Karpas-422 (cell line): Measurements from ENCODE around the gene IL3RA. TPM values are rescaled to one million over a fixed set of nuclear protein-coding genes. Genes with fewer than 3 reads are reported as not detected.
"Not testable (repeated sequence)": the region's sequence is repeated elsewhere in the genome, so short reads cannot be mapped to it uniquely, and the experiment has no call there.

Experiments used
- DNase-seq: peaks from one replicate; pipeline ENCODE4 v3.0.0-alpha.2; 2015
- H2AFZ ChIP-seq: fragments of 200-600 bp; sonication (generic); 2 replicates; pipeline ENCODE4 v1.6.1; 2014; ENCODE audit warnings: antibody characterized with exemption, low read length, mixed read lengths
- H3K27ac ChIP-seq: fragments of 200-600 bp; sonication (generic); 2 replicates; pipeline ENCODE4 v1.5.1; 2014; ENCODE audit warnings: mild to moderate bottlenecking, low read length, moderate library complexity
- H3K27me3 ChIP-seq: fragments of 200-600 bp; sonication (generic); 2 replicates; pipeline ENCODE4 v1.6.1; 2014; ENCODE audit warnings: low read length, mixed read lengths
- H3K36me3 ChIP-seq: fragments of 200-600 bp; sonication (generic); 2 replicates; pipeline ENCODE4 v1.6.1; 2014; ENCODE audit warnings: low read length, mixed read lengths; ENCODE audit not compliant: insufficient read depth
- H3K4me1 ChIP-seq: fragments of 200-600 bp; sonication (generic); 2 replicates; pipeline ENCODE4 v1.6.1; 2014; ENCODE audit warnings: mild to moderate bottlenecking, low read length, mixed read lengths
- H3K4me2 ChIP-seq: fragments of 200-600 bp; sonication (generic); 2 replicates; pipeline ENCODE4 v1.6.1; 2014; ENCODE audit warnings: low read length, low read depth, mild to moderate bottlenecking; ENCODE audit not compliant: poor library complexity, severe bottlenecking
- H3K4me3 ChIP-seq: fragments of 200-600 bp; sonication (generic); 2 replicates; pipeline ENCODE4 v1.5.1; 2014; ENCODE audit warnings: mild to moderate bottlenecking, antibody characterized with exemption, low read length, mixed read lengths
- H3K79me2 ChIP-seq: fragments of 200-600 bp; sonication (generic); 2 replicates; pipeline ENCODE4 v1.6.1; 2014; ENCODE audit warnings: mild to moderate bottlenecking, low read length, mixed read lengths
- H3K9ac ChIP-seq: fragments of 200-600 bp; sonication (generic); 2 replicates; pipeline ENCODE4 v1.6.0; 2014; ENCODE audit warnings: low read length
- H3K9me2 ChIP-seq: fragments of 200-600 bp; sonication (generic), shearing (Covaris generic); replicated peaks from 2 replicates; pipeline ENCODE4 v1.6.0; 2014; ENCODE audit warnings: mild to moderate bottlenecking, low read length, moderate library complexity; ENCODE audit not compliant: insufficient read depth
- H3K9me3 ChIP-seq: fragments of 300-700, 200-600 bp; sonication (generic); 2 replicates; pipeline ENCODE4 v1.6.1; 2014; ENCODE audit warnings: low read length, mixed read lengths
- H4K20me1 ChIP-seq: fragments of 200-600 bp; sonication (generic); 2 replicates; pipeline ENCODE4 v1.6.1; 2014; ENCODE audit warnings: mild to moderate bottlenecking, antibody characterized with exemption, low read length, low read depth; ENCODE audit not compliant: insufficient read depth
- total RNA-seq: library from RNA; depleted of rRNA; stranded (reverse); fragments of >200 nt; shearing (Covaris generic); gene quantifications from 2 replicates; pipeline ENCODE4 v1.2.3, GENCODE V29; 2014; ENCODE audit warnings: low replicate concordance; rRNA removed

Gene IL3RA
- not detected in 2 replicates for total RNA-seq

GRCh38 chrX:1336331-1336943 lies at the start of gene IL3RA:
TSS of gene IL3RA (plus strand) at chrX:1336785. CDS start at chrX:1341766, 4,981 bp downstream.
- peaks cover 14% of the 10 kb centered on the region for H3K36me3 ChIP-seq
- DNase-seq = no peak
- H3K9ac ChIP-seq = no peak within 1 kb of the TSS

GRCh38 chrX:1289535-1289934 lies 47.0 kb upstream of the IL3RA start:
- no peaks in the 10 kb centered on the region for H3K79me2 ChIP-seq
- no peaks in the 10 kb centered on the region for H3K36me3 ChIP-seq
- H3K9me2 ChIP-seq = no peaks in the 10 kb centered on the region
- H4K20me1 ChIP-seq = no peaks in the 10 kb centered on the region
- peaks cover 11% of the 10 kb centered on the region for H3K9me3 ChIP-seq
- H3K9ac ChIP-seq = no peak overlapping the region
- H3K4me1 ChIP-seq = no peaks in the 10 kb centered on the region
- no peak overlapping the region for H3K27ac ChIP-seq
- no peak for DNase-seq
- no peak overlapping the region for H3K4me2 ChIP-seq
- no peak overlapping the region for H2AFZ ChIP-seq
- no peaks in the 10 kb centered on the region for H3K27me3 ChIP-seq
- no peak overlapping the region for H3K4me3 ChIP-seq

More at GRCh38 chrX:1336331-1336943, at the start of gene IL3RA:
- no peak within 1 kb of the TSS for H3K4me3 ChIP-seq
- no peak within 1 kb of the TSS for H3K27ac ChIP-seq
- H3K9me2 ChIP-seq = no peaks in the 10 kb centered on the region
- peaks cover 5% of the 10 kb centered on the region; the same call in 1 of the 2 replicates for H3K9me3 ChIP-seq
- H3K79me2 ChIP-seq = no peaks in the 10 kb centered on the region
- no peaks in the 10 kb centered on the region for H3K4me1 ChIP-seq
- no peak within 1 kb of the TSS for H2AFZ ChIP-seq
- no peaks in the 10 kb centered on the region for H3K27me3 ChIP-seq
- H3K4me2 ChIP-seq = no peak within 1 kb of the TSS
- no peaks in the 10 kb centered on the region for H4K20me1 ChIP-seq

- Histone ChIP-seq H3K9me2 (no peaks in the 10 kb centered on the region), H3K36me3 (no peaks in the 10 kb centered on the region), H3K79me2 (no peaks in the 10 kb centered on the region), H3K9me3 (peaks cover 14% of the 10 kb centered on the region), H3K4me1 (no peaks in the 10 kb centered on the region), H3K9ac (no peak overlapping the region), H2AFZ (no peak overlapping the region), H3K27ac (no peak overlapping the region), H3K27me3 (no peaks in the 10 kb centered on the region), H4K20me1 (no peaks in the 10 kb centered on the region), H3K4me2 (no peak overlapping the region), H3K4me3 (no peak overlapping the region)
- DNase-seq = no peak
These were observed 45.4 kb upstream of the IL3RA start for GRCh38 chrX:1291110-1291740.

- no peak overlapping the region for H3K9ac ChIP-seq
- no peaks in the 10 kb centered on the region for H3K36me3 ChIP-seq
- H3K79me2 ChIP-seq = no peaks in the 10 kb centered on the region
- H3K27ac ChIP-seq = no peak overlapping the region
- no peaks in the 10 kb centered on the region for H3K9me2 ChIP-seq
- H3K4me3 ChIP-seq = no peak overlapping the region
- no peak overlapping the region for H2AFZ ChIP-seq
- H3K9me3 ChIP-seq = peaks cover 14% of the 10 kb centered on the region
- H3K27me3 ChIP-seq = no peaks in the 10 kb centered on the region
- H4K20me1 ChIP-seq = no peaks in the 10 kb centered on the region
- no peak overlapping the region for H3K4me2 ChIP-seq
- H3K4me1 ChIP-seq = no peaks in the 10 kb centered on the region
- DNase-seq = no peak
These were observed 43.9 kb upstream of the IL3RA start for GRCh38 chrX:1292575-1293290.

GRCh38 chrX:1294301-1295067 lies 42.1 kb upstream of the IL3RA start:
- H3K4me2 ChIP-seq = no peak overlapping the region
- DNase-seq = no peak
- no peaks in the 10 kb centered on the region for H3K79me2 ChIP-seq
- H3K9ac ChIP-seq = no peak overlapping the region
- no peaks in the 10 kb centered on the region for H4K20me1 ChIP-seq
- no peak overlapping the region for H2AFZ ChIP-seq
- no peak overlapping the region for H3K27ac ChIP-seq
- H3K27me3 ChIP-seq = no peaks in the 10 kb centered on the region
- H3K4me3 ChIP-seq = no peak overlapping the region
- H3K9me2 ChIP-seq = no peaks in the 10 kb centered on the region
- no peaks in the 10 kb centered on the region for H3K36me3 ChIP-seq
- no peaks in the 10 kb centered on the region for H3K4me1 ChIP-seq
- H3K9me3 ChIP-seq = peaks cover 14% of the 10 kb centered on the region

GRCh38 chrX:1295550-1295949 lies 41.0 kb upstream of the IL3RA start:
- H3K27ac ChIP-seq = no peak overlapping the region
- H3K4me2 ChIP-seq = no peak overlapping the region
- H3K9ac ChIP-seq = no peak overlapping the region
- H3K4me1 ChIP-seq = no peaks in the 10 kb centered on the region
- no peak overlapping the region for H2AFZ ChIP-seq
- H4K20me1 ChIP-seq = no peaks in the 10 kb centered on the region
- no peaks in the 10 kb centered on the region for H3K36me3 ChIP-seq
- DNase-seq = no peak
- H3K27me3 ChIP-seq = no peaks in the 10 kb centered on the region
- no peaks in the 10 kb centered on the region for H3K79me2 ChIP-seq
- no peaks in the 10 kb centered on the region for H3K9me2 ChIP-seq
- H3K9me3 ChIP-seq = peaks cover 10% of the 10 kb centered on the region; the same call in 1 of the 2 replicates
- H3K4me3 ChIP-seq = no peak overlapping the region

- H3K4me3 ChIP-seq, H3K4me1 ChIP-seq, H3K36me3 ChIP-seq, H3K4me2 ChIP-seq, H3K27me3 ChIP-seq, H3K9me3 ChIP-seq, H2AFZ ChIP-seq, H3K9me2 ChIP-seq, H4K20me1 ChIP-seq, H3K79me2 ChIP-seq, H3K27ac ChIP-seq, H3K9ac ChIP-seq, DNase-seq: not testable (repeated sequence)
These were observed 39.0 kb upstream of the IL3RA start for GRCh38 chrX:1297591-1297990.

GRCh38 chrX:1300449-1300848 lies 36.1 kb upstream of the IL3RA start:
- Histone ChIP-seq H3K4me2 (no peak overlapping the region), H3K27ac (no peak overlapping the region), H3K4me1 (no peaks in the 10 kb centered on the region), H3K79me2 (no peaks in the 10 kb centered on the region), H3K9me2 (no peaks in the 10 kb centered on the region), H2AFZ (no peak overlapping the region), H3K36me3 (no peaks in the 10 kb centered on the region), H3K4me3 (no peak overlapping the region), H4K20me1 (no peaks in the 10 kb centered on the region), H3K9me3 (peaks cover 6% of the 10 kb centered on the region; the same call in 1 of the 2 replicates), H3K9ac (no peak overlapping the region), H3K27me3 (no peaks in the 10 kb centered on the region)
- no peak for DNase-seq
